Stimulated activated CD4-positive, alpha-beta T cell treated with anti-CD3 and anti-CD28 coated beads, Interleukin-1b, Interleukin-23, amount 100 ng/mL, for 1 hour (primary cell): ENCODE data around the gene CHST13.
"Not testable (repeated sequence)": the region's sequence is repeated elsewhere in the genome, so short reads cannot be mapped to it uniquely, and the experiment has no call there.

Experiments
- DNase-seq, 2 donors: peaks; one replicate each; pipeline ENCODE4 v3.0.0-alpha.2; 2020; ENCODE audit warnings: low read depth in 2 of 2

The CHST13 gene

DNA sequence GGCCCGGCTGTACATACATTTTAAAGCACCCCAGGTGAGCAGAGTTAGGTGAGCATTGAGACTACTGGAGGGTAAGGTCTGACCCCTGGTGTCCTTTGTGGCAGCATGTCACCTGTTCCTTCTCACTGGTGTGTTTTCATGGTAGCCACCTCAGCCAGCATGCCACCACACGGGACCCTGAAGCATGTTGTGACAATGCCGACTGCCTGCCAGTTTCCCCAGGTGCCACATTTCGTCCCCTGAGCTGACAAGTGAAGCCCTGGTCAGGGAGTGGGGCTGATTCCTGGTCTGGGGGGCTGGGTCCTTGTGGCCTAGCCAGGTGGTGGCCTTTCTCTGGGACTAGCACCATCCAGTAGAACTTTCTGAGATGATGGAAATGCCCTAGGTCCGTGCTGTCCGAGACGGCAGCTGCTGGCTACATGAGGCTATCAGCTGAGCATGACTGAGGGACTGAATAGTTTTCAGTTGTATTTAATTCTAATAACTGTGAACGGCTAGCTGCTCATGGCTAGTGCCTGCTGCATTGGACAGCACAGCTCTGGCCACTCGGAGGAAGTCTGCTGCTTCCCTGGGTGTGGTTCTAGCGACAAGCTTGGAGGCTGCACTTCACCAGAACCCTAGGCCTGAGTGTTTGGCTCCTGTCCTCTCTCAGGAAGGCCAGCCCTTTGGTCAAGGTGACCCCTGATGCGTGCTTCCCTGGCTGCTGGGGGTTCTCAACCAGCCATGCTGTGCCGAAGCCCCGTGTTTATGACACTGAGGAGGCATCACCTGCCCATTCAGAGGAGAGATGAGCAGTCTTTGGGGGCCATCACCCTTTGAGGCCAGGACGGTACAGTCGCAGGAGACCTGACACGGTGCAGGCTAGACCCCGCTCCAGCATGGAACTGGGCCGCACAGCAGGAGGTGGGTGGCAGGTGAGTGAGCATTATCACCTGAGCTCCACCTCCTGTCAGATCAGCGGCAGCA lies 30.9 kb downstream of the CHST13 start:
- DNase-seq = no peak

DNA sequence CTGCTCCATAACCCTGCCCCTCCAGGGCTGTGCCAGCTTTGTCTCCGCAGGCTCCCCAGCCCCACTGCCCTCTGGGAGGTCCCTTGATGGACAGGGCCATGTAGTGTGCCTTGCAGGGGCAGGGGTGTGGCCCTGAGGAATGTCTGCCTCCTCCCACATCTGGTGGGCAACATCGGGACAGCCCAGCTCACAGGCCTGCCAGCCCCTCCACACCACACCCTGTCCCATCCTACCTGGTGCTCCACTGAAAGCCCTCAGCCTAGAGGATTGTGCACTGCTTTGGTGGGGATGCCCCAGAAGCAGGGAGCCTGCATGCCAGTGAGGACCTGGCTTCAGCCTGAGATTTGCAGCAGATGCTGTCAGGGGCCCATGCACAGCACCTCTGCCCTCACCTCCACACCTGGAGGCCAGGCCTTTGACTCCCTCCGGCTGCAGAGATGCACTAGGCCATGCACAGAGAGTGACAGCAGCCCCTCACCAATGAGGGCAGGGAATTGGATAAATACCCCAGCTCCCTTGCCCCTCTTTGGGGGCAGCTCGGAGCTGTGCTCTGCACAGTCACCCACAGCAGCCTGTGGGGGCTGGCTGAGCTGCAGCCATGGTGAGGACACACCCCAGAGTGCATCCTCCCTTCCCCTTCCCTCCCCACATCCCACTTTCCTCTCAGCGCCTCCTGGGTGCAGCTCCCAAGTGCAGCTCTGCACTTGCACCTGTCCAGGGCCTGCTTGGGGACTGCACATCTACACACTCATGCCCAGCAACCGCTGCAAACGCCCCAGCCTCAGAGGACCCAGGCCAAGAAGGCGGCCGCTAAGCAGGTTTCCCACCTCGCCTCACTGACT lies 32.1 kb downstream of the CHST13 start:
- no peak for DNase-seq

- no peak for DNase-seq
These were observed 32.9 kb downstream of the CHST13 start for GRCh38 chr3:126556637-126557414.

- DNase-seq = no peak
These were observed 33.4 kb downstream of the CHST13 start for GRCh38 chr3:126557415-126557745.

GRCh38 chr3:126557761-126558160 lies 33.8 kb downstream of the CHST13 start:
- no peak for DNase-seq

DNA sequence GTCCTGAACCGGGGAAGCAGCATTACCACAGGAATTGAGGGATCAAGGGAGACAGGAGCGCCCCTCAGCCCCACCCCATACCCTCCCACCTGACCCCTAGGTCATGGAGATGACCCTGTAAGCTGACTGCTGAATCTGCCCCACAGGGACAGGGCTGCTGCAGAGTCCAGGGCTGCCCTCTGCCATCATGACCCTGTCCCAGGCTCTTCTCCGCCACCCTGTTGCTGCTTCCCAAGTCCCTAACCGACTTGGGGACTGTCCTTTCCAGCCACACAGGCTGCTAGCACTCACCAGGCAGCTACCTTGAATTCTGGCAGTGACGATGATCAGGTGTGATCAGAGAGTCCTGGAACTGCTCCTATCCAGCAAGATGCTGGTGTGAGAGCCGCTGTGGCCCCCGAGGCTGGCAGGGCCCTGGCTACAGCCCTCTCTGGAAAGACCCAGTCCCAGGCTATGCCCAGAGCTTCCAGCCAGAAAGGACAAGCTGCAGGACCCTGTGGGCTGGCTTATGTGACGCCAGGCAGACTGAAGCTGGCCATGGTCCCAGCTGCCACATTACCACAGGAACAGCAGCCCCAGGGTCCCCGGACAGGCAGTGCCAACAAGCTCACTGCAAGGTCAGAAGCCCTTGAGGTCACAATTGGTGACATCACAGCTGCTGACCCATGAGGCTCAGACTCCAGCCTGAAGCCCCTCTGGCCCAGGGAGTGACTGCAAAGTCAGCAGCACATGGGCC lies 34.5 kb downstream of the CHST13 start, which contains the start of gene C3orf22:
TSS of gene C3orf22 (minus strand) at position 597 of the 736 bp plus-strand sequence. CDS start 5,542 bp downstream, outside the sequence.
- DNase-seq = no peak

DNA sequence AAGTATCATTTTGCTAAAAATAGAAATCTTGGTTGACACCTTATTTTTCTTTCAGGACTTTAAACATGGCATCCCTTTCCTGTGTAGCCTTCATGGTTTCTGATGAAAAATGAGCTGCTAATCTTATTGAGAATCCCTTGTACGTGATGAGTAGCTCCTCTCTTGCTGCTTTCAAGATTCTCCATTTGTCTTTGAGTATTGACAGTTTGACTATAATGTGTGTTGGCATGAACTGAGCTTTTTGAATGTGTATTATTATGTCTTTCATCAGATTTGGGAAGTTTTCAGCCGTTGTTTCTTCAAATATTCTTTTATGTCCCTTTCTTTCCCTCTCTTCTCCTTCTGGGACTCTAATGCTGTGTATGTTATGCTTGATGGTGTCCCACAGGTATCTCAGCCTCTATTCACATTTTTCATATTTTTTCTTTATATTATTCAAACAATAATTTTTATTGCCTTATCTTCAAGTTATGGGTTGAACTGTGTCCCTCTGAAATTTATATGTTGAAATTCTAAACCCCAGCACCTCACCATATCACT lies 38.9 kb downstream of the CHST13 start:
- no peak for DNase-seq

- no peak for DNase-seq
These were observed 43.9 kb downstream of the CHST13 start for GRCh38 chr3:126567696-126568438.

- no peak for DNase-seq
These were observed 44.9 kb downstream of the CHST13 start for GRCh38 chr3:126568776-126569342.

- no peak for DNase-seq
These were observed 45.5 kb downstream of the CHST13 start for GRCh38 chr3:126569390-126569975.

- DNase-seq = no peak
These were observed 46.2 kb downstream of the CHST13 start for GRCh38 chr3:126570103-126570541.

GRCh38 chr3:126571078-126571477 lies 47.1 kb downstream of the CHST13 start:
- no peak for DNase-seq

DNA sequence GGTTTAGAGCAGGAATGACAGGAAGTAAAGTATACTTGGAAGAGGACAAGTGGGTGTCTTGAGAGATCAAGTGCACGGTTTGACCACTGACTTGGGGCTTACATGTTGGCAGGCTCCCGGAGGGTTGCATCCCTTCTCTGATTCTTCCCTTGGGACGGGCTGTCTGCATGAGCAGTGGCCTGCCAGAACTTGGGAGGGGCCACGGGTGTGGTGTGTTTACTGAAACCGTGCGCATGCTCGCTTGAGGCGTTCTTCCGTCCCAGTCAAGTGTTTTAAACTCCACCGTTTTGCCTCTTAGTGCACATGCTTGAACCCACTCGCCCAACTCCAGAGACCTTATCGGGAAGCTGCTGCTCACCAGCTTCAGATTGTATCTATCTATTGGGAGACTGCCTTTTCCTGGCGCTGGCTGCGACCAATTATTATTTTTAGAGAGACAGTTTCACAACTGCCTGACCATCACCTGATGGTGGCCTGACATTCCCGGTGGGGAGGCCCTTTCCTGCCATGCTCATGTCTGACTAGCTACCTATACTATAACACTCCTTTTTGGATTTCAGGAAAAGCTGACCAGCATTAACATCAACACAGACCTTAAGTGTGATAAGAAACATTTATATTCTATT lies 49.6 kb downstream of the CHST13 start:
- DNase-seq = no peak

DNA sequence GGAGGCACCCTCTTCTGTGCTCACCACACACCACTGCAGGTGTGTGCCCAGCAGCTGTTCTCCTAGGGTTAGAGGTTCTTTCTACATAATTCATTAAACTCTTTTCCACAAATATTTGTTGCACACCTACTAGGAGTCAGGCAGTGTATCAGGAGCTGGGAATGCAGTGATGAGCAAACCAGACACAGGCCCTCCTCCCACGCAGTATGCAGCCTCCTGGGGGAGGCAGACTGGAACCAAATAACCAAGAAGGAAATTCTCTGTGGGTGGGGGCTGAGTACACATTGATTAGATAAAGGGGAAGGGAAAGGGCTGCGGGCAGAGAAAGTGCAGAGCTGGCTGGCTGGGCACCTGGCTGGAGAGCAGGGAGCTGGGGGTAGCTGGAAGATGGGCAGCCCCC lies 53.3 kb downstream of the CHST13 start:
- DNase-seq = no peak

DNA sequence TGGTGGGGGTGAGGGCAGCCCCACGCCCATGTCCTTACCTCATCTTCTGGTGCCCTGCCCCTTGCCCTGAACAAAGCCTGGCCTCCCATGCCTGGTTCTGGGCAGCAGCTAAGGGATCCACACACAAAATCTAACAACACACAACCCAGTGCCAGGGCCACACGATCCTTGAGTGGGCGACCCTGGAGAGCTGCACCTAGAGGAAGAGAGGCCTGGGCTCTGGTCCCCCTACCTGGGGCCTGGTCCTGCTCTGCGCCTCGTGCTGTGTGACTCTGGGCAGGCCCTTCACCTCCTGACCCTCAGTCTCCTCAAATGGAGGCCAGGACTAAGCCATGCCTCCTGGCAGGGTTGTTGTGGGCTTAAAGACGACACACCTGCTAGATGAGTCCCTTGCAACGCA lies 54.7 kb downstream of the CHST13 start:
- no peak for DNase-seq

DNA sequence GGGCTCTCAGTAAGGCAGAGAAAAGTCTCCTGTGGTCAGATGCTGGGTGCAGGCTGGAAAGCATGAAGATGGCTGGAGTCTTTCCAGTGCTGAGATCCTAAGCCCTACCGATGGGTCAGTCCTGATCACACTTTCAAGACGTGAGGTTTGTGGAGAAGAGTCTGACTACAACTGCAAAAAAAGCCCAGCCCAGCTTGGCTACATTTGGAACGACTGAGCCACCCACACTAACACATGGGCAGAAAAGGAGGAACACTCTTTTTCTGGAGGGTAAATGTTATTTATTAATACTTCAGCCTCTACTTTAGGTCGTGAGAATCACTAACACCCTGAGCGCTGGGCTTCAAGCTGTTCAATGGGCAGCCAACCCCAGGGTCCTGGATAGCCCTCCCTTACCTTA lies 56.8 kb downstream of the CHST13 start:
- no peak for DNase-seq

DNA sequence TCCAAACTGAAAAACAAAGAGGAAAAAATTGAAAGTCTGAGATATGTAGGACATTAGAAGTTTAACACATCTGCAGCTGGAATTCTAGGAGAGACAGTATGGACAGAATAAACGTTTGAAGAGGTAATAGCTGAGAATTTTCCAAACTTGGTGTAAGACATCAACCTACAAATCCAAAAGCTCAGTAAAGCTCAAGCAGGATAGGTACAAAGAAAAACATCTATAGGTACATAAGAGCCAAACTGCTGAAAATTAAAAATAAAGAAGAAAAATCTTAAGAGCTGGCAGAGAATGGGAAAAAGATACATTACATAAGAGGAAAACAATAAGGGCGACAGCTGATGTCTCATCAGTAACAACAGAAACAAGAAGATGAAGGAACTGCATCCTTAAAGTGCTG lies 57.6 kb downstream of the CHST13 start:
- no peak for DNase-seq

DNA sequence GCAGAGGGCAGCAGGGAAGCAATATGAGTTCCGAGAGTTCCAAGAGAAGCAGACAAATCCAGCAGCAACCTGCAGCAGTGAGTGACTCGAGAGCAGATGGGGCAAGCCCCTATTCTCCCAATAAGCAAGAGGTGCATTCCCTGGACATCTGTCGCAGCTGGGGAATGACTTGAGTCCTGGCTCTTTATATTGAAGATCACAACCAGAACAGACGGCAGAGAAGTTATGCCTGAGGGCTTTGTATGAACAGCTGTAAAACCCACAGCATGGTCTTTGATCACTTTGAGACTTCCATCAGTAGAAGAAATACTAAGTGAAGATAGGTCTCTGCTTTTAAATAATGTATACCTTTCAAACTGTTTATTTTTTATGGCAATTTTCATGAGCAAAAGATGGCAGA lies 58.4 kb downstream of the CHST13 start:
- no peak for DNase-seq

GRCh38 chr3:126591515-126591914 lies 67.6 kb downstream of the CHST13 start:
- DNase-seq = not testable (repeated sequence)
